ENCODE data around the gene PLXNA4.

DNA sequence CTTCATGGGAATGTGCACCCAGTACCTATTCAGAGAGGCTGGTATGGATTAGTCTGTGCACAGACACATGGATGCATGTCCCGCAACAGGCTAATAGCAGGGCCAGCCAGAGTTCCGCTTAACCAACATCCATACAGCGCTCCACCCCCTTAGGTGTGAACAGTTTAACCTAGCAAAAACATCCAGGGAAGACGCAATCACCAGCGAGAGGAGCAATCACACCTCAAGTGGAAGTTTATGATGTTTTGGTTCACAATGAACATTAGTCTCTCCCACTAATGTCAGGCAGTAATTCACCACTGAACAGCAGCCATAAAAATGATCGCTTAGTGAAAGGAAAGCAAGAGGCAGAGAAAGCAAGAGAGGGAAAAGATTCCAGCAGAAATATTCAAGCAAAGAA lies 91.1 kb downstream of the PLXNA4 start:
- TF ChIP-seq, protein P1, sequence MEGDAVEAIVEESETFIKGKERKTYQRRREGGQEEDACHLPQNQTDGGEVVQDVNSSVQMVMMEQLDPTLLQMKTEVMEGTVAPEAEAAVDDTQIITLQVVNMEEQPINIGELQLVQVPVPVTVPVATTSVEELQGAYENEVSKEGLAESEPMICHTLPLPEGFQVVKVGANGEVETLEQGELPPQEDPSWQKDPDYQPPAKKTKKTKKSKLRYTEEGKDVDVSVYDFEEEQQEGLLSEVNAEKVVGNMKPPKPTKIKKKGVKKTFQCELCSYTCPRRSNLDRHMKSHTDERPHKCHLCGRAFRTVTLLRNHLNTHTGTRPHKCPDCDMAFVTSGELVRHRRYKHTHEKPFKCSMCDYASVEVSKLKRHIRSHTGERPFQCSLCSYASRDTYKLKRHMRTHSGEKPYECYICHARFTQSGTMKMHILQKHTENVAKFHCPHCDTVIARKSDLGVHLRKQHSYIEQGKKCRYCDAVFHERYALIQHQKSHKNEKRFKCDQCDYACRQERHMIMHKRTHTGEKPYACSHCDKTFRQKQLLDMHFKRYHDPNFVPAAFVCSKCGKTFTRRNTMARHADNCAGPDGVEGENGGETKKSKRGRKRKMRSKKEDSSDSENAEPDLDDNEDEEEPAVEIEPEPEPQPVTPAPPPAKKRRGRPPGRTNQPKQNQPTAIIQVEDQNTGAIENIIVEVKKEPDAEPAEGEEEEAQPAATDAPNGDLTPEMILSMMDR (conservative IDR thresholded peaks at IDR 0.05; ENCODE audit: low read depth, low read length) = no peak
- no peak for TF ChIP-seq EZH2 (IDR thresholded peaks at IDR 0.05; ENCODE audit: borderline replicate concordance, low read depth, low read length, poor library complexity, severe bottlenecking)

All from A673 (cell line).